Muscle of back (tissue), 11 donors: Measurements from ENCODE around the gene NLRC3. TPM values are rescaled to one million over a fixed set of nuclear protein-coding genes. Genes with fewer than 3 reads are reported as not detected.

Experiments
- DNase-seq, 3 donors: peaks; one replicate each; pipeline versions ENCODE4 v3.0.0 to v3.0.0-alpha.2; 2013
- polyA plus RNA-seq, 10 donors: library from polyadenylated mRNA; unstranded; fragments of 120-200 nt; gene quantifications; one replicate each; pipeline ENCODE4 v1.2.1, GENCODE V29; 2013; ENCODE audit not compliant: insufficient read length in 10 of 10

The NLRC3 gene
- polyA plus RNA-seq, 10 donors: 0.60 to 2.9 (median 1.3) TPM

DNA sequence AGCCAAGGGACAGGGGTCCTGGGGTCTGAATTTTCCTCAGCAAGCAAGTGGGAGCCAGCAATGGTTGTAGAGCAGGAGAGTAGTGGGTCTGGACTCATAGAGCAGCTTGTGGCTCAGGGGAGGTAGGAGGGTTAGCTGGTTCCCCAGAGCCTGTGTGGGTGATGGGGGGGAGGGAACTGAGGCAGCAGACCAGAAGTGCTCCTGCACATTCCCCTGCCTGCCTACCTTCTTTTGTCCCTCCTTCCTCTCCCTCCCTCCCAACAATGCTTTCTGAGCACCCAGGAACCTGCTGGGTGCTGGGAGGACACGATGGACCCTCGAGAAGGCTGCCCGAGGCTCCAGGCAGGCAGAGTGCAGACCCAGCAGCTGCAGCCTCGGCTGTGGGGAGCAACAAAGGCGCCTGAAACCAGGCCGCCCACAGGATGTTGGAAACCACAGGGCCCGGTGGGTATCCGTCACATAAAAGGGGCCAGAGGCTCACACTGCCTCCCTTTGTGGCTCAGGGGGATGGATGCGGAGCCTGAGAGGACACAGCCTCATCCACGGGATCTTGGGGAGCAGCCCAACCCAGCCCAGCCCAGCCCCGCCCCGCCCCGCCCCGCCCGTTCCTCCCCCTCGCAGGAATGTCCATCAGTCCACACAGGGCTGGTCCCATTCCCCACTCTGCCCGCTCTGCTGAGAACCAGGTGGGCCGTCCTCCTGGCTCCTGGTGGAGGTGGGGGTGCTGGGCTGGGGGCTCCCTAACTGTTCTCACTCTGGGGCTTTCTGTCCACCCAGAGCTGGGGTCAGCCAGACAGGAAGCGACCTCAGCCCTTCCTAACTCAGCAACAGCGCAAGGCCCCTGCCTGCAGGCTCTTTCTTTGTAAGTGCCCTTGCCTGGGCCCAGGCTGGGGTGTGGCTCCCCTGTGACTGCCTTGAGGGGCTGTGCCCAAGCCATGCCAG lies 1.7 kb upstream of the NLRC3 start:
- peak in 1 of 3 donors; percentile 37 for DNase-seq

DNA sequence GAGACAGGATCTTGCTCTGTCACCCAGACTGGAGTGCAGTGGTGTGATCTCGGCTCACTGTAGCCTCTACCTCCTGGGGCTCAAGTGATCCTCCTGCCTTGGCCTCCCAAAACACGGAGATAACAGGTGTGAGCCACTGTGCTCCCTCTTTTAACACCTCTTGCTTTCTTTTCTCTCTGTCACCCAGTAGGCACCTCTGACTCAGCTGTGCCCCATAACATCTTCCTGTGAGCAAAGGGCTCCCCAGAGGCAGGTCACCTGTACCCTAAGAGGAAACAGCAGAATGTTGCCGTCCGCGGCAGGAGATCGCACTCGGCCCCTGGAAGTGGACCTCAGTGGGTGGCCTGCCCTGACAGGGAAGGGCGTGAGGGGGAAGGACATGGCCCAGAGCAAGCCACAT lies 918 bp upstream of the NLRC3 start:
- no peak for DNase-seq

DNA sequence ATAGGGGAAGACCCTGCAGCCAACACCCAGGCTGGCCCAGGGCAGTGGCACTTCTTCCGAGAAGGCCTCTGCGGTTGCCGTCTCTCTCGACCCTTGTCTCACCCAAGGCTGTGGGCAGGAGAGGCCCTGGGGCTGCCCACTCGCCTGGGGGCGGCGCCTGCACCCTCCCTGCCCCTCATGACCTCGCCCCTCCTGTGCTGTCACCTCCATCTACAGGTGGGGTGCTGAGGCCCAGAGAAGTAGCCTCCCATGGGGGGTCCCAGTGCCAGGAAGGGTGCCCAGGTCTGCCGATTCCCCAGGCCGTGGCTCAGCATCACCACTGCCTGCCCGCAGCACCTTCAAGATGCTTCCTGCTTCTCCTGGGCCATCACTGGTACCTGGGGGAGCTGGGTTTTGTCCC lies 992 bp downstream of the NLRC3 start:
- no peak for DNase-seq

- no peak for DNase-seq
Observed at GRCh38 chr16:3575491-3575890, 1.7 kb downstream of the NLRC3 start.

DNA sequence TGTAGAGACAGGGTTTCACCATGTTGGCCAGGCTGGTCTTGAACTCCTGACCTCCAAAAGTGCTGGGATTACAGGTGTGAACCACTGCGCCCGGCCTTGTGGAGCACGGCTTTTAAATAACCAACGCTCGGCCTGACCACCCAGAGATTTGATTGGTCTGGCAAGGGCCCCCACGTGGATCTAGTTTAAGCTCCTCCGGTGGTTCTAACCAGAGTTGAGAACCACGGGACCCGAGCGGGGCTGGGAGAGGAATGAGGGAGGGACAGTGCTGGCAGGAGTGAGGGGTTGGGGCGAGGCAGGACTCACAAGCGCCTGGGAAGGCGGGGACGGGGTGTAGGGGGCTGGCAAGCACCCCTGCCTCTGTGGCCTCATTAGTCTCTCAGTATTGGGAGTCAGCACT lies 3.0 kb downstream of the NLRC3 start:
- DNase-seq: no peak

DNA sequence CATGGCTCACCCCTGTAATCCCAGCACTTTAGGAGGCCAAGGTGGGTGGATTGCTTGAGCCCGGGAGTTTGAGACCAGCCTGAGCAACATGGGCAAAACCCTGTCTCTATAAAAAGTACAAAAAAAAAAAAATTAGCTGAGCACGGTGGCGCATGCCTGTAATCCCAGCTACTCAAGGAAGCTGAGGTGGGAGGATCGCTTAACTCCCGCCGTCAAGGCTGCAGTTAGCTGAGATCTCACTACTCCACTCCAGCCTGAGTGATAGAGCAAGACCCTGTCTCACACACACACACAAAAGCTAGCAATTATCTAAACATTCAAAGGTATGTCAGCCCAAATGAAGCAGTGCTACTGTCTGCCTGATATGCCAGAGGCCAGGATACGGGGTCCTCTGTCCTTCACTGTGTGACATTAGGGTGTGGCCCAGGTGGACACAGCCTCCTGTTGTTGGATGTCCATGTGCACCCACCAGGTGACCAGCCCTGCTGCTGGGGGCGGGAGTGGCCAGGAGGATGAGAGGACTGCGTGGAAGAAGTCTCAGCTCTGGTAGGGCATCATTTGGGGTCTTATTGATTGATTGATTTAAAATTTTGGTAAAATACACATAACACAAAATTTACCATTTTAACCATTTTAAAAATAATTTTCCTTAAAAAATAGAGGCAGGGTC lies 3.9 kb downstream of the NLRC3 start:
- DNase-seq: no peak

GRCh38 chr16:3570420-3571062 lies 6.7 kb downstream of the NLRC3 start:
- no peak for DNase-seq

- DNase-seq: no peak
Observed at GRCh38 chr16:3569851-3570250, 7.4 kb downstream of the NLRC3 start.

- DNase-seq: no peak
Observed at GRCh38 chr16:3566990-3567389, 10.2 kb downstream of the NLRC3 start.

- DNase-seq: no peak
Observed at GRCh38 chr16:3564889-3565141, 12.4 kb downstream of the NLRC3 start.

- no peak for DNase-seq
Observed at GRCh38 chr16:3564130-3564888, 12.9 kb downstream of the NLRC3 start.

DNA sequence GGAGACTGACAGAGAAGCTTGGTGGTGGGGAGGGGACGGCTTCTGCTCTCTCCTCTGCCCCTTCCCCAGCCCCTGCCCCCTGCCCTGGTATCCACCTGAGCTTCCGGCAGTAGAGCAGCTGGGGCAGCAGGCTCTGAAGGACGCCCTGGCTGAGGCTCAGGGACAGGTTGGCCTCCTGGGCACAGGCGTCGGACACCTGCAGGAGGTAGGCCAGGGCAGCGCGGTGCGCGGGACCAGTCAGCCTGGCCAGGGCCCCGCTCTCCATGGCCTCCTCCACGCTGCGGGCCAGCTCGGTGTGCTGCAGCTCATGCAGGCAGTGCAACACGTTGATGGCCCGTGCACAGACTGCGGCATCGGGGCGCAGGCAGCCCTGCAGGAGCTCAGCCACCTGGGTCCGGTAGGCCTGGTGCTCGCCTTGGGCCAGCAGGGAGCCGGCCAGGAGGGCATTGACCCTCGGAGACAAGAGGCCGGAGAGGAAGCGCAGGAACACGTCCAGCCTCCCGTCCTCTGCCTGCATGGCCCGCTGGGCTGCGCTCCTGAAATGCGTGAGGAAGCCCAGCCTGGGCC lies 14.2 kb downstream of the NLRC3 start:
- no peak for DNase-seq

DNA sequence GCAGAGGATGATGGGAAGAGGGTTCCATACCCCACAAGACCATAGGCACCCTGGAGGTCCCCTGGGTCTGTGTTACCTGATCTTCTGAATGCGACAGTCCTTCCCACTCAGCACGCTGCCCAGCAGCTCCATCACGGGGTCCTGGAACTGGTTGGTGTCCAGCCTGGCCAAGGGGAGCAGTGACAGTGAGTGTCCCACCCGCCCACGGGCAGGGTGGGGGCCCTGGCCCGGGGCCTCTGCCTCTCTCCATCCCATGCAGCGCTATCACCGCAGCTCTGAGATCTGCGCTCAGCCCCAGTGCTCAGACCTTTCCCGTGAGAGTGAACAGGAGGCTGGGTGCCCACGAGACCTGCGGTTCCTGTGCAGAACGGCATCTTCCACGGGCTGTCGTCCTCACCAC lies 15.6 kb downstream of the NLRC3 start:
- no peak for DNase-seq

DNA sequence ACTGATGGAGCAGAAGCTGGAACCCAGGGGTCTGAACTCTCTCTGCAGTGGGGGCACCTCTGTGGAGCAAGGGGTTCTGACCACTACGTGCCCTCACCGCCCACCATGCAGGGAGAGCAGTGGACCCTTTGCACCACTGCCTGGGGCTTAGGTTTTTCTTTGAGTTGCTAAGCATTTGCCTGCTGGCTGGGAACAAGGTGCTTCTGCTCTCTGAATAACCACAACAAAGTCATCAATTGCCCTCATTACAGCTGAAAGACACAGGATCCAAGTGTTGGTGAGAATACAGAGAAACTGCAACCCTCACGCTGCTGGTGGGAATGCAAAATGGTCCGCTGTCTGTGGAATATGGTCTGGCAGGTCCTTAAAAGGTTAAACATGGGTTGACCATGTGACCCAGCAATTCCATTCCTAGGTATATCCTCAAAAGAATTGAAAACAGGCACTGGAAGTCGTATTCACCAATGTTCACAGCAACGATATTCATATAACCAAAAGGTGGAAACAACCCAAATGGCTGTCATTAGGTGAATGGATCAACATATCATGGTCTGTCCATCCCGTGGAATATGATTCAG lies 22.8 kb downstream of the NLRC3 start:
- no peak for DNase-seq

GRCh38 chr16:3553138-3553923 lies 23.9 kb downstream of the NLRC3 start:
- no peak for DNase-seq

DNA sequence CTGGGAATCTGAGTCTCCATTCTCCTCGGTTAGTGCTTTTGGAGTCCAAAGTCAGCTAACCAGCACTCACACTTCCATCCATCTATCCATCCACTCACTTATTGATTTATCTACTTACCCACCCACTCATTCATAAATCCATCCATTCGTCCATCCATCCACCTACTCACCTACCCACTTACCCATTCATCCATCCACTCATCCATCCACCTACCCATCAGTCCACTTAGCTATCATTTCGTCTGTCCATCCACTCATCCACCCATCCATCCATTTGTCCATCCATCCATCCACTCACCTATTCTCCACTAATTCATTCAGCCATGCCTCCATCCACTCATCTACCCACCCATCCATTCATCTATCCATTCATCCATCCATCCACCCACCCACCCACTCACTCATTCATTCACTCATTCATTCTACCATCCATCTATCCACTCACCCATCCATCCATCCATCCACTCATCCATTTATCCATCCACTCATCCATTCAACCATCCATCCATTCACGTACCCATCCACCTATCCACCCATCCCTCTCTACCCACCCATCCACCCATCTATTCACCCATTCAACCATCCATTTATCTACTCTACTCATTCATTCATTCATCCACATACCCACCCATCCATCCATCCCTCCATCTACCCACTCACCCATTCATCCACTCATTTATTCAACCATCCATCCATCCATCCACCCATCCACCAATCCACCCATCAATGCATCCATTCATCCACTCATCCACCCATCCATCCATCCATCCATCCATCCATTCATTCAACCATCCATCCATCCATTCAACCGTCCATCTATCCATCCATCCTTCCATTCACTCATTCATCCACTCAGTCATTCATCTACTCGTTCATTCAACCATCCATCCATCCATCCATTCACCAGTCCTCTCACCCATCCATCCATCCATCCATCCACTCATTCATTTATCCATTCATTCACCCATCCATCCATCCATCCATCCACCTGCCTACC lies 26.1 kb downstream of the NLRC3 start:
- no peak for DNase-seq

DNA sequence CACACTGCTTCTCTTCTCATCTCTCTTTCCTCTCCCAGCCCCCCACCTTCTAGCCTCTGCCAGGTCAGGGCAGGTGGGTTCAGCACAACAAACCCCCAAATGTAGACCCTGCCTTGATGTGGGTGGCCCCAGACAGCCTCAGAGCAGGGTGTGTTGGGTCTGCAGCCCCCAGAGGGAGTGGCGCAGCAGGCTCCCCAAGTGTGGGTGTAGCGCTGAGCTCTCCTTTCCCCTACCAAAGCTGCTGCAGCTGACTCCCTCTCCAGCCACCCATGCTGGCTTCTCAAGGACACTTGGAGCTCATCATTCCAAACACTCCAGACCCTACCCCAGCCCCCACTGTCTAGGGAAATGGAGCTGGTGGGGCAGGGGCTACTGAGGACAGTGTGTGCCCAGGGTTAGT lies 27.3 kb downstream of the NLRC3 start:
- DNase-seq: no peak

DNA sequence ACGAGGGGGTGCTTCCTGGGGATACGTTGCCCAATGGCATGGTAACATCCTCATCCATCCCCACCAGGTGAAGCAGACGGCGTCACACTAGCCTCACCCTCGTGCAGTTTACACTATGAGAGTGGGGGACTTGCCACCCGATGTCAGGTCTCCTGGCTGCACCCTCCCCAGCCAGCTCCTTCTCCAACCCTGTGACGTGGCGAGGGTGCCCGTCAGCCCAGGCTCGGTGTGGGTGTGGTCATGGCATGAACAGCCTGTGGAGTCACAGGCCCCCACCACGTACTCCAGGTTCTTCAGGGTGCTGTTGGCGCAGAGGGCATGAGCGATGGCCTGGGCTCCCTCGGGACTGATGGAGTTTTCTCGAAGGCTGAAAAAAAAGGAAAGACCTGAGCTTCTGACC lies 28.3 kb downstream of the NLRC3 start:
- no peak for DNase-seq

GRCh38 chr16:3548445-3548844 lies 28.8 kb downstream of the NLRC3 start:
- no peak for DNase-seq
